Measurements from ENCODE around the gene GFER. TPM values are rescaled to one million over a fixed set of nuclear protein-coding genes. Genes with fewer than 3 reads are reported as not detected.

Gene GFER
- total RNA-seq, 2 donors from 2014 or later, result 40.3 to 45.5 TPM

DNA sequence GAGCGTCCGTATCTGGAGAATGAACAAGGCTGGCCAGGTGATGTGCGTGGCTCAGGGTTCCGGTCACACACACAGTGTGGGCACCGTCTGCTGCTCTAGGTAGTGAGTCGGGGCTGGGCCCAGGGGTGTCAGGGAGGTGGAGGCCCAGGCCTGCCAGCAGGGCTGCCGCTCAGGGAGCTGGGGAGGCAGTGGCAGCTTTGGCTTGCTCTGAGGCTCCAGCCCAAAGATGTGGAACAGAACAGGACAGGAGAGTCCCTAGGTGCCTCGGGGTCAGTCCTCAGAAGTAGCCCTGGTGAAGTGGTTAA, 7.8 kb upstream of the GFER start:
- H3K36me3 ChIP-seq (ENCODE audit: control insufficient read depth, insufficient read depth, low read length), result peaks cover 24% of the 10 kb centered on the region
- peaks cover 26% of the 10 kb centered on the region for H3K27me3 ChIP-seq (ENCODE audit: control insufficient read depth, insufficient read depth, low read length, poor library complexity, severe bottlenecking)
- no peaks in the 10 kb centered on the region for H3K4me1 ChIP-seq (ENCODE audit: control insufficient read depth, insufficient read depth, low read length)
- no peak overlapping the region for H3K27ac ChIP-seq (ENCODE audit: low read depth, low read length)
- no peak overlapping the region for H3K4me3 ChIP-seq (ENCODE audit: low read length)
- 94 to 100% methylated on average over 2 to 8 of the region's 8 CpGs for WGBS, 2 experiments (ENCODE audit: insufficient coverage in 1 of 2, insufficient read length in 1 of 2)
- no peak overlapping the region for H3K9ac ChIP-seq (ENCODE audit: extremely low read depth, low read length, poor library complexity, severe bottlenecking)
- Mint-ChIP-seq H3K36me3 (ENCODE audit: low read depth) (peaks cover 13% of the 10 kb centered on the region), H3K9me3 (no peaks in the 10 kb centered on the region), H3K27ac (no peak overlapping the region), H3K27me3 (ENCODE audit: insufficient read depth) (peaks cover 19% of the 10 kb centered on the region), H3K4me1 (peaks cover 8% of the 10 kb centered on the region), H3K4me3 (no peak overlapping the region)
- no peaks in the 10 kb centered on the region for H3K9me3 ChIP-seq (ENCODE audit: control insufficient read depth, low read length)
- TF ChIP-seq, protein P1, sequence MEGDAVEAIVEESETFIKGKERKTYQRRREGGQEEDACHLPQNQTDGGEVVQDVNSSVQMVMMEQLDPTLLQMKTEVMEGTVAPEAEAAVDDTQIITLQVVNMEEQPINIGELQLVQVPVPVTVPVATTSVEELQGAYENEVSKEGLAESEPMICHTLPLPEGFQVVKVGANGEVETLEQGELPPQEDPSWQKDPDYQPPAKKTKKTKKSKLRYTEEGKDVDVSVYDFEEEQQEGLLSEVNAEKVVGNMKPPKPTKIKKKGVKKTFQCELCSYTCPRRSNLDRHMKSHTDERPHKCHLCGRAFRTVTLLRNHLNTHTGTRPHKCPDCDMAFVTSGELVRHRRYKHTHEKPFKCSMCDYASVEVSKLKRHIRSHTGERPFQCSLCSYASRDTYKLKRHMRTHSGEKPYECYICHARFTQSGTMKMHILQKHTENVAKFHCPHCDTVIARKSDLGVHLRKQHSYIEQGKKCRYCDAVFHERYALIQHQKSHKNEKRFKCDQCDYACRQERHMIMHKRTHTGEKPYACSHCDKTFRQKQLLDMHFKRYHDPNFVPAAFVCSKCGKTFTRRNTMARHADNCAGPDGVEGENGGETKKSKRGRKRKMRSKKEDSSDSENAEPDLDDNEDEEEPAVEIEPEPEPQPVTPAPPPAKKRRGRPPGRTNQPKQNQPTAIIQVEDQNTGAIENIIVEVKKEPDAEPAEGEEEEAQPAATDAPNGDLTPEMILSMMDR (conservative IDR thresholded peaks at IDR 0.05), result no peak
- no peak for DNase-seq

DNA sequence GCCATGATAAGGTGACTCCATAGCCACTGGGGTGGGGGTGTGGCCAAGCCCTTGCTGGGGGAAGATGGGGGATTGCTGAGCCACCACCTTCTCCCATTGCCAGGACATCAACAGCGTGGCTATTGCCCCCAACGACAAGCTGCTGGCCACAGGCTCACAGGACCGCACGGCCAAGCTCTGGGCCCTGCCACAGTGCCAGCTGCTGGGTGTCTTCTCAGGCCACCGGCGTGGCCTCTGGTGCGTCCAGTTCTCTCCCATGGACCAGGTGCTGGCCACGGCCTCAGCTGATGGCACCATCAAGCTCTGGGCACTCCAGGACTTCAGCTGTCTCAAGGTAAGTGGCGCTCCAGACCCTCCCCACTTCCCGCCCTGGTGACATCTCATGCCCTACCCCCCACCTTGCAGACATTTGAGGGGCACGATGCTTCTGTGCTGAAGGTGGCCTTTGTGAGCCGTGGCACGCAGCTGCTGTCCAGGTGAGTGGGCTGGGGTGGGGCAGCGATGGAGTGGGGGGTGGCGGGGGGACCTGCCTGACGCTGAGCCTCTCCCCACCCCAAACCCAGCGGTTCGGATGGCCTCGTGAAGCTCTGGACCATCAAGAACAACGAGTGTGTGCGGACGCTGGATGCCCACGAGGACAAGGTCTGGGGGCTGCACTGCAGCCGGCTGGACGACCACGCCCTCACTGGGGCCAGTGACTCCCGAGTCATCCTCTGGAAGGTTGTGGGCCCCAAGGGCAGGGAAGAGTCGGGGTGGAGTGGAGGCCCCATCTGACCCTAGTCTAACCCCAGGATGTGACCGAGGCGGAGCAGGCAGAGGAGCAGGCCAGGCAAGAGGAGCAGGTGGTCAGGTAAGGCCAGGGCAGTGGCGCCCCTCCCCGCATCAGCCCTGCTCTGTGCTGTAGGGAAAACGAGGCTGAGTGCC, 6.8 kb upstream of the GFER start:
- no peaks in the 10 kb centered on the region for H3K9me3 Mint-ChIP-seq
- DNase-seq, result no peak
- 94 to 96% methylated on average over 22 to 33 of the region's 33 CpGs for WGBS, 2 experiments (ENCODE audit: insufficient coverage in 1 of 2, insufficient read length in 1 of 2)
- H3K4me1 Mint-ChIP-seq, result peaks cover 5% of the 10 kb centered on the region
- TF ChIP-seq, protein P1 (conservative IDR thresholded peaks at IDR 0.05), result no peak
- H3K27ac Mint-ChIP-seq, result no peak overlapping the region
- Histone ChIP-seq H3K27ac (ENCODE audit: low read depth, low read length) (no peak overlapping the region), H3K9me3 (ENCODE audit: control insufficient read depth, low read length) (no peaks in the 10 kb centered on the region), H3K36me3 (ENCODE audit: control insufficient read depth, insufficient read depth, low read length) (peaks cover 24% of the 10 kb centered on the region), H3K9ac (ENCODE audit: extremely low read depth, low read length, poor library complexity, severe bottlenecking) (no peak overlapping the region), H3K27me3 (ENCODE audit: control insufficient read depth, insufficient read depth, low read length, poor library complexity, severe bottlenecking) (peaks cover 36% of the 10 kb centered on the region), H3K4me1 (ENCODE audit: control insufficient read depth, insufficient read depth, low read length) (no peaks in the 10 kb centered on the region), H3K4me3 (ENCODE audit: low read length) (no peak overlapping the region)
- H3K27me3 Mint-ChIP-seq (ENCODE audit: insufficient read depth), result peaks cover 30% of the 10 kb centered on the region
- no peak overlapping the region for H3K4me3 Mint-ChIP-seq
- peaks cover 13% of the 10 kb centered on the region for H3K36me3 Mint-ChIP-seq (ENCODE audit: low read depth)

DNA sequence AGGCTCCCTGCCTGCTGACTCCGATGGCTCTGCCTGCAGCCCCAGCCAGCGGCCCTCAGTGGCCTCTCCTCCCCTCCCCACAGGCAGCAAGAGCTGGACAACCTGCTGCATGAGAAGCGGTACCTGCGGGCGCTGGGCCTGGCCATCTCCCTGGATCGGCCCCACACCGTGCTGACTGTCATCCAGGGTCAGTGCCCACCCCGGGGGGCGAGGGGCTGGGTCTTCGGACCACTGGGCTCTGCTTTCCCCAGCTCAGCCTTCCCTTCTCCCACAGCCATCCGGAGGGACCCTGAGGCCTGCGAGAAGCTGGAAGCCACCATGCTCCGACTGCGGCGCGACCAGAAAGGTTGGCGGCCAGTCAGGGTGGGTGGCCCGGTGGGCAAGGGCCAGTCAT, 6.1 kb upstream of the GFER start:
- TF ChIP-seq, protein P1 (conservative IDR thresholded peaks at IDR 0.05), result no peak
- Mint-ChIP-seq H3K9me3 (no peaks in the 10 kb centered on the region), H3K36me3 (ENCODE audit: low read depth) (peaks cover 13% of the 10 kb centered on the region), H3K27ac (no peak overlapping the region), H3K27me3 (ENCODE audit: insufficient read depth) (peaks cover 36% of the 10 kb centered on the region), H3K4me1 (peaks cover 2% of the 10 kb centered on the region), H3K4me3 (no peak overlapping the region)
- H3K4me3 ChIP-seq (ENCODE audit: low read length), result no peak overlapping the region
- DNase-seq, result no peak
- H3K36me3 ChIP-seq (ENCODE audit: control insufficient read depth, insufficient read depth, low read length), result peaks cover 24% of the 10 kb centered on the region
- H3K4me1 ChIP-seq (ENCODE audit: control insufficient read depth, insufficient read depth, low read length), result no peaks in the 10 kb centered on the region
- H3K9ac ChIP-seq (ENCODE audit: extremely low read depth, low read length, poor library complexity, severe bottlenecking), result no peak overlapping the region
- no peaks in the 10 kb centered on the region for H3K9me3 ChIP-seq (ENCODE audit: control insufficient read depth, low read length)
- H3K27me3 ChIP-seq (ENCODE audit: control insufficient read depth, insufficient read depth, low read length, poor library complexity, severe bottlenecking), result peaks cover 43% of the 10 kb centered on the region
- 94 to 96% methylated on average over 12 to 18 of the region's 18 CpGs for WGBS, 2 experiments (ENCODE audit: insufficient coverage in 1 of 2, insufficient read length in 1 of 2)
- H3K27ac ChIP-seq (ENCODE audit: low read depth, low read length), result no peak overlapping the region

Measured in endodermal cell (in vitro differentiated cells).